A673 (cell line): ENCODE measurements around the gene CHAD. TPM values are rescaled to one million over a fixed set of nuclear protein-coding genes. Genes with fewer than 3 reads are reported as not detected.

Source experiments
- BruUV-seq: library from RNA; stranded (reverse); fragments of 400-500 nt; replicated peaks from 2 replicates; lab custom pipeline; 2021; lab: Mats Ljungman, UMichigan
- CTCF ChIA-PET: fragments of 300-600 bp; sonication (Branson Sonifier 250); formaldehyde crosslinking; loops from one replicate; lab custom pipeline; 2022; ENCODE audit warnings: antibody characterized with exemption; lab: Charles Lee
- POLR2A ChIA-PET: fragments of 300-600 bp; sonication (Branson Sonifier 250); formaldehyde crosslinking; loops from one replicate; lab custom pipeline; 2022; ENCODE audit warnings: antibody characterized with exemption; ENCODE audit not compliant: low non-redundant PET; lab: Charles Lee
- DNase-seq: peaks from one replicate; pipeline ENCODE4 v3.0.0-alpha.2; 2015; ENCODE audit warnings: low spot score
- H3K27ac ChIP-seq: fragments of 200-600 bp; sonication (generic); 2 replicates; pipeline ENCODE4 v1.5.1; 2016; ENCODE audit warnings: mixed run types, low read depth, mild to moderate bottlenecking, mixed read lengths, antibody characterized with exemption, low read length; ENCODE audit not compliant: poor library complexity, severe bottlenecking
- H3K27me3 ChIP-seq: fragments of 200-600 bp; sonication (generic); replicated peaks from 2 replicates; pipeline ENCODE4 v1.6.1; 2017; ENCODE audit warnings: mixed run types, low read depth, mild to moderate bottlenecking, mixed read lengths, antibody characterized with exemption, low read length; ENCODE audit not compliant: insufficient read depth, poor library complexity
- H3K36me3 ChIP-seq: fragments of 200-600 bp; sonication (generic); 2 replicates; pipeline ENCODE4 v1.6.1; 2016; ENCODE audit warnings: mixed run types, mild to moderate bottlenecking, mixed read lengths, antibody characterized with exemption, low read length; ENCODE audit not compliant: insufficient read depth, poor library complexity, severe bottlenecking
- H3K4me1 ChIP-seq: fragments of 200-600 bp; sonication (generic); 2 replicates; pipeline ENCODE4 v1.6.1; 2017; ENCODE audit warnings: mixed run types, mild to moderate bottlenecking, mixed read lengths, antibody characterized with exemption, low read length; ENCODE audit not compliant: insufficient read depth, poor library complexity, severe bottlenecking
- H3K4me3 ChIP-seq: fragments of 200-600 bp; sonication (generic); 2 replicates; pipeline ENCODE4 v1.5.1; 2016; ENCODE audit warnings: low read depth, mixed run types, mild to moderate bottlenecking, mixed read lengths, low read length; ENCODE audit not compliant: poor library complexity, severe bottlenecking
- H3K9me3 ChIP-seq: fragments of 200-600 bp; sonication (generic); 2 replicates; pipeline ENCODE4 v1.6.1; 2016; ENCODE audit warnings: mixed run types, low read depth, mild to moderate bottlenecking, mixed read lengths, antibody characterized with exemption, low read length; ENCODE audit not compliant: poor library complexity, severe bottlenecking
- CTCF ChIP-seq: fragments of 300-800, 200-600 bp; sonication (generic); conservative IDR thresholded peaks from 2 replicates; pipeline ENCODE4 v1.5.1; 2017; ENCODE audit warnings: low read depth, mild to moderate bottlenecking, antibody characterized with exemption, low read length, moderate library complexity, mixed read lengths
- EZH2 ChIP-seq: fragments of 200-600 bp; sonication (generic); IDR thresholded peaks from 2 replicates; pipeline ENCODE4 v1.6.1; 2017; ENCODE audit warnings: borderline replicate concordance, low read depth, mild to moderate bottlenecking, mixed read lengths, antibody characterized with exemption, low read length; ENCODE audit not compliant: poor library complexity, severe bottlenecking
- intact Hi-C: fragments of 100-400 bp; cut with micrococcal nuclease; formaldehyde crosslinking; loops from one replicate; pipeline ENCODE4 v1.10.0; 2022; ENCODE audit not compliant: unreplicated experiment
- total RNA-seq: library from RNA; stranded (reverse); gene quantifications from 2 replicates; pipeline ENCODE4 v1.2.3, GENCODE V29; 2021

The CHAD gene
- total RNA-seq, 1 experiment from 2014 or later = not detected

GRCh38 chr17:50491505-50491904 is 22.8 kb upstream of the CHAD start:
- no peak overlapping the region for H3K27ac ChIP-seq
- no peak for TF ChIP-seq CTCF
- TF ChIP-seq EZH2 = no peak
- POLR2A ChIA-PET = no interaction called here
- no peak overlapping the region for H3K4me3 ChIP-seq
- H3K4me1 ChIP-seq = no peaks in the 10 kb centered on the region
- no peaks in the 10 kb centered on the region for H3K9me3 ChIP-seq
- H3K36me3 ChIP-seq = no peaks in the 10 kb centered on the region
- no peaks in the 10 kb centered on the region for H3K27me3 ChIP-seq
- no TSS peak for BruUV-seq
- intact Hi-C loops = no loop called here
- no peak for DNase-seq
- CTCF ChIA-PET = no interaction called here

GRCh38 chr17:50488880-50489279 is 20.2 kb upstream of the CHAD start:
- H3K4me1 ChIP-seq = no peaks in the 10 kb centered on the region
- no peaks in the 10 kb centered on the region for H3K27me3 ChIP-seq
- peaks cover 5% of the 10 kb centered on the region for H3K36me3 ChIP-seq
- no peak overlapping the region for H3K4me3 ChIP-seq
- no peak for TF ChIP-seq EZH2
- no peak for TF ChIP-seq CTCF
- ChIA-PET CTCF (interaction anchor here (0.5 kb wide), 1 partner anchor 20 kb away, joined by 4 read pairs; the partner anchor contains the start of gene CHAD), POLR2A (no interaction called here)
- no peak overlapping the region for H3K27ac ChIP-seq
- intact Hi-C loops = no loop called here
- no peak for DNase-seq
- no peaks in the 10 kb centered on the region for H3K9me3 ChIP-seq
- BruUV-seq = no TSS peak

- H3K27me3 ChIP-seq = no peaks in the 10 kb centered on the region
- H3K9me3 ChIP-seq = no peaks in the 10 kb centered on the region
- ChIA-PET POLR2A (no interaction called here), CTCF (interaction anchor here (1.0 kb wide), 1 partner anchor 10 kb away, joined by 3 read pairs; no protein-coding TSS in a partner anchor)
- BruUV-seq = no TSS peak
- H3K4me1 ChIP-seq = no peaks in the 10 kb centered on the region
- TF ChIP-seq CTCF (no peak), EZH2 (no peak)
- no peak overlapping the region for H3K4me3 ChIP-seq
- intact Hi-C loops = no loop called here
- DNase-seq = no peak
- H3K36me3 ChIP-seq = peaks cover 10% of the 10 kb centered on the region
- no peak overlapping the region for H3K27ac ChIP-seq
Observed at GRCh38 chr17:50487213-50488096, 18.8 kb upstream of the CHAD start.
